NK-92 (cell line): ENCODE data around the gene ROBO1.
"Not testable (repeated sequence)": the region's sequence is repeated elsewhere in the genome, so short reads cannot be mapped to it uniquely, and the experiment has no call there.

ENCODE experiments used
- DNase-seq: peaks from one replicate; lab custom pipeline; 2025; ENCODE audit not compliant: unreplicated experiment; lab: John Stamatoyannopoulos, UW

ROBO1 gene

DNA sequence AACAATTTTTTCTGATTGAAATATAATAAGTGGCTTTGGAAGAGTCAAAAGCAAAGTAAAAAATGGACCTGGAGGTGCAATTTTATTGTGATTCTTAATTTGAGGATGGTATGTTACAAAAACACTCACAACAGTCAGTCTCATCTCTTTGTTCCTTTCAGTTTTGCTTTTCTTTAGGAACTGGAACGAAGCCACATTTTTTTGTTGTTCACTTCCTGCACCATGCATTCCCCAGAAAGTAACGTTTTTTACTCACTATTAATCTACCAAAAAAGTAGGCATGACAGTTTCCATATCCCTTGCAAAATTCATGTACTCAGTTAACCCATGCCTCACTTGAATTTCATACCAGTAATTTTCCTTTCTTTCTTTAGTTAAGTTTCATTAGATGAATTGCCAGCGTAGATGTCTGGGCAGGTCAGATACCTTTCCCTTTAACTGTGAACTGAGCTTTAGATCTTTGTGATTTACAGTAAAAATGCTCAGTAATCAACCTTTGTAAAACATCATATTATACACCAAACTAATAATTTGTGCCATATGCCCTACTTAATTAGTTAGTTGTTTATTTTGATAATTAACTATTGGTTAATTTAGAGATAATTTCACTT, 384.3 kb downstream of the ROBO1 start:
- no peak for DNase-seq

DNA sequence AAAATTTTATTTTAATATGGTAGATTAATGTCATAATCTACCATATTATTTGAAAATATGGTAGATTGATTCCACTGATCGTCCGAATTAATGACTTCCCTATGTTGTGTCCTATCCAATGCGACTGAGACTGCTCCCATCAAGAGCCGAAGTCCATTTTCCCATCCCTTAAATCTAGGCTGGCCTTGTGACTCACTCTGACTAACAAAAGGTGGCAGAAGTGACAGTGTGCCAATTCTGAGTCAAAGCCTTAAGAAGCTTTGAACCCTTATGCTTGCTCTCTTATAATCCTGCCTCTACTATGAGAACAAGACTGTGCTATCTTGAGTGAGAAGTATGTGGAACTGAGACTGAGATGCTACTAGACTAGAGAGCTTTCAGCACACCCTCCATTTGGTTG, 387.2 kb downstream of the ROBO1 start:
- no peak for DNase-seq

DNA sequence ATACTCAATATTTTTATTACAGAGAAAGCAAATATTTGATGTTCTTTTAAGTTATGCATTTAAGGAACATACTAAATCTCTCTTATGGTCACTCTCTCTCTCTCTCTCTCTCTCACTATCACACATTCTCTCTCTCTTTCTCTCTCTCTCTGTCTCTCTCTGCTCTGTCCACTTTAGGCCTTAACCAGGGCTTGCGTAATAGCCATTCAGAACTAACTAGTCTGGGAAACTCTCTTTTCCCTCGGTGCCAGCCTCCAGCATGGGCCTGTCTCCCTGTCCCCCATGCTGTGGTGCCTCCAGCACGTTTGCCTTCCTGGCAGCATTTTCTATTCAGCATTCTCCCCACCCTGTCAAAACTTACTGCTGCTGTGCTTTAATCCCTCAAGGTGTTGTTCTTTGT, 389.7 kb downstream of the ROBO1 start:
- DNase-seq, result no peak

DNA sequence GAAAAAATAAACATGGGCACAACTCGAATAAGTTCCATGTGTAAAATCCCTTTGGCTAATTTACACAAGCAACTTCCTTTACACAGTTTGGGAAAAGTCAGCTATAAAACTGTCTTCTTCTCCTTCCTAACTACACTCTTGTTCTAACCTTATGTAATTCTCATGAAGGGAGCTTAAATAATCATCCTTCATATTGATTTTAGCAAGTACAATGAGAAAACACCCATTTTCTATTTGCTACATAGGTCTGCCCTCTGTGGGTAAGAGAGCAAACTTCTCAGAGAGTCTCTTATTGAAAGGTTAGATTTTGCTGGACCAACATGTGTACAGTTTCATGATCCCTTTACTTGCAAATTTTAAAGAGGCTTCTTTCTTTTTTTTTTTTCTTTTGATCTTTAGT, 398.5 kb downstream of the ROBO1 start:
- DNase-seq, result no peak

DNA sequence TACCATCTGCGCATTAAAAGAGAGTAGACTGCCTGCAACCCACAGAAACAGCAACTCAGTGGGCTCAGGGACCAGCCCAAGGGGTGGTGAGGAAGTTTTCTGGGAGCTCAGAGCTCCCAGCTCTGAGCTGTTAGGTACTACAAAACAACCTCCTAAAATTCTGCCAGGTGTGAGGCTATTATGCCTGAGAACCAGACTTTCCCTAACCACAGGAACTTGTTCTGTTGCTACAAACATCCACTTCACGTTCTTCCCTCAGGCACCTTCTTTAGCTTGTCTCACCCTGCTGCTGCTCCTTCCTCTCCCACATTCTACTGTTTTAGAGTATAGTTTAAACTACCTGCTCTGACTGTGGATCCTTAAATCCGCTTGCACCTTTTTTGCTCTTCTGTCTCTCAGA, 399.4 kb downstream of the ROBO1 start:
- no peak for DNase-seq

DNA sequence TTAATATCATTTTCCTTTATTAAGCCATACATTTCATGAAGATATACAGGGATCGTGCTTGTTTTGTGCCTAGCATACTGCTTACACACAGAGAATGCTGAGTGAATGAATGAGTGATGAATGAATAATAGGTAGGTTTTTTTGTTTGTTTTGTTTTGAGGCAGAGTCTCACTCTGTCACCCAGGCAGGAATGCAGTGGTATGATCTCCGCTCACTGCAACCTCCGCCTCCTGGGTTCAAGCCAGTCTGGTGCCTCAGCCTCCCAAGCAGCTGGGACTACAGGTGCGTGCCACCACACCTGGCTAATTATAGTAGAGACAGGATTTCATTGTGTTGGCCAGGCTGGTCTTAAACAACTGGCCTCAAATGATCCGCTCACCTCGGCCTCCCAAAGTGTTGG, 400.0 kb downstream of the ROBO1 start:
- DNase-seq, result no peak

DNA sequence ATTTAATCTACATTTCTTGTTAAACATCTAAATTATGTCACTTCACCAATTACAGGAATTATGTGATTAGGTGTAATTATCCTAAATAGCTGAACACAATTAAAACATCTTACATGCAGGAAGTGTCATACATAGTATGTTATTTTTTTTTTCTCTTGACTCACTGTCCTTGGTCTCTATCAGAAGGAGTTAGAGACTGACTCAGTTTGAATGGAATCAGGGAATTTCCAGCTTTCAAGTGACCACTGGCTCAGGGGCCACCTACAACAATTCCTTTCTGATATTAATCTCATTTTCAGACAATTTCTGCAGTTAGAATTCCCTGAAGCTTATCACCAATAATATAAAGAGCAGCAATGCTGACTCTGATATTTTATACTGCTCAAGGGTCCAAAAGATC, 400.7 kb downstream of the ROBO1 start:
- no peak for DNase-seq

DNA sequence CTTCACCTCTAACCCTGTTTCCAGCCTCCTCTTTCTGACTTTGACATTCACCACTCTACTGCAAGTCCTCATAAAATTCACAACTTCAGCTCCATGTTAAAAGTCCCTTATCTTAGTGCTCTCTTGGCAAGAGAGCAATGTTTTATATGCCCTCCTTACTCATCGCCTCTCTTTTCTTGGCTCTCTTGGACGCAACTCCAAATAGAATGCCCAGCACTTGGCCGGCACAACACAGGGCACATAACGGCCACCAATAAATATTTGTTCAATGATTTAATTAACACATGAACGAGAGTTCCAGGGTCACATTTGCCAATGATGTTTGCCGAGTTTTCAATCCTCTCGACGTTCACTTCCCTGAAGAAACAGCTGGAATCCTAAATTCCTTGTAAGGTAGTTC, 401.4 kb downstream of the ROBO1 start:
- DNase-seq, result no peak

DNA sequence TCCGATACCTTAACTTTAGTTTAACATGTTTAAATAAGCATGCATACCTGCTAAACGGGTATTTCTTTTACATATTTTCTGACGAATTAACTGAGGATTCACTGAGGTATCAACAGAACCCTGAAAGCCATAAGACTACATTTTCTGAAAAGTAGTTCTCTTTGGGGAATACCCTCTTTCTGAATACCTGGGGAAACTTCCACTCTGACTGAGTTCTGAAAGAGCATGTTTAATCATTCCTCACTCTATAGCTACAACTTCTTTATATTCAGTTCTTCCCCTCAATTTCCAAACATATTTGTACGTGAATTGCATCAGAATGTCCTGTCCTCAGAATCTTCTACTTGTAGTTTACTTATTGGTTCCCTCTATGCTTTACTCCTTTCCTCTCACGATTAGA, 403.0 kb downstream of the ROBO1 start:
- DNase-seq, result no peak

DNA sequence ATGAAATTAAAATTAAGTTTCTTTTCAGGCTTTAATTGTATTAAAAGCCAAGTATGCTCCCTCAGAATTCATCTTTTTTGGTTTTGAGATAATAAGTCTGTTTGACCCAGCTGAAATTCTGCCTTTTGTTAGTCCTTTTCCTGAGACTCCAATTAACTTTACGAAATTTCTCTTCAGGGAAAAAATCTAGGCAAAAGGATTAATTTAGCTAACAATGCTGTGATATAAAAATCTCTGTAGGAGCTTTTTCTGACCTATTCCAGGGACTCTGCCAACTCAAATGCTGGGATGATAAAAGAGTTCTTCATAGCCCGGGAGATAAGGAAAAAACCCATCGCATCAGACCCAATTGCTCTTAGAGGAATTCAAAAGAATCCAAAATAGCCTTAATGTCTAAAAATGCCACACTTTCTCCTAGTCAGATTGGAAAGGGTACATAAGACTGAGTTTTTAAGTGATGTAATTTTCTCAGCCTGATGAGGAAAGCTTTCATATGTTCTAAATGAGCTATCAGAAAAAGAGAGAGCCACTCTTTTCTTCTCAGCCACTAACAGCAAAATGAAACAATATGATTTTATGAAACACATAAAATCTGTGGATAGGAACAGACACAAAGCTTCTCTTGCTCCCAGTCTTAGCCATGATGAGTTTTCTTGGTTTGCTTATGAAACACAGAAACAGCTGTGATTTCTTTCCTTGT, 405.1 kb downstream of the ROBO1 start:
- DNase-seq, result no peak

DNA sequence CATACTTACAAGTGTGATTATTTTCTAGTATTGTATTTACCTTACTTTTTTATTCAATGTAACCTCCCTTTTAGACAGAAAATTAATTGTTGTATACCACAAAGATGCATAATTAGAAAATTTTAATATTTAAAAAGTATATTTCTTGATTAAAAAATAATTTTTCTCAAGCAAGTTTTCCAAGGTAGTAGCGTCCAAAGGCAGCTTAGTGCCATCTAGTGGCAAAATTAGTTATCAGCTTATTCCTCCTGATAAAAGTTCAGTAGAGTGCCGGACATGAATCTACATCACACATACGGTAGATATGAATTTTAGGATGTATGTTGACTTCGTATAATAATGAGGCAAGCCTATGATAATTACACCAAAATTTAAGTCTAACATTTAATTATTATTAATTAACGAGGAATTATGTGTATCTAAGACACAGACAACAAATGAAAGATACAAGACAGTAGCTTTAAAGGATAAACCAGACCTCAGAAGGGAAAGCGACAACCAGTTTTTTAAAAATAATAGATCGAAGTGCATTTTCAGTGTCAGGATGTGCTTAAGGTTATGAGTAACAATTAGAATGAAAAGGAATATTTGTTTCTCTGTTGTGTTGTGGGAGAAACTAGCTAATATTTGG, 405.9 kb downstream of the ROBO1 start:
- DNase-seq, result no peak

DNA sequence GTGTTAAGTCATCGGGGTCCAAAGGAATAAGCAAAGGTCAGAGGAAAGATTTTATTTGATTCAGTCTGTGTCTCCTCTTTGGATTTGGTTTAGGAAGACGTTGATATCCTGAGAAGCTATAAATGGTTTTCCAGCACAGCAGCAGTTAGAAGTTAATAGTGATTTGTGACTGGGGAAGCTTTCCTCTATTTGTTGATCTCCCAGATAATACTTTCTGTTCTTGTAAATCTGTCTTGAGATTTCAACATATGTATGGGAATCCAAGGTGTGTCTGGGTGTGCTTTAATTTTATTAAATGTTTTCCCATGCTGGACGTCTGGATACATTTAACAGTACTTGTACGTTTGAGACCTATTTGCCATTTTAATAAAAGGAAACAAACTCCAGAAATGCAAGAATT, 409.5 kb downstream of the ROBO1 start:
- no peak for DNase-seq

DNA sequence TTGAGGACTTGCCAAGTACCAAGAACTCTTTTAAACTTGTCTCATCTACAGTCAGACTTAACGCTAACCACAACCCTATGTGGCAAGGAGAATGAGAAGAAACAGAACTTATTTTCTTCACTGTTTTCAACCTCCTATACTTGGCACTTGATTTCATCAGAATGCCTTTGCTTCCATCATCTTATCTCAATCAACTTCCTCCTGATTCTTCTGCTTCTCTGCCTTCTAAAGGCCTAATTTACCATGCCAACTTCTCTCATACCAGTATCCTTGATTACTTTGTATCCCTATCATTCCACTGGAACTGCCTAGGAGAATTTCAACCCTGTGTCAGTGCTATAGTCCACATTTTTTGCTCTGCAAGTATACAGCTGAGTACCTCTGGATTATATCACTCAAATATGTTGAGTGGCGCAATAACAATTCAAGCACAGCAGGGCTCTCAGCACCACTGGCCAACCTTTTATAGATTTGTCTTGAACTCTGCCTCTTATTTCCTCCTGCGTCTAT, 413.6 kb downstream of the ROBO1 start:
- no peak for DNase-seq

DNA sequence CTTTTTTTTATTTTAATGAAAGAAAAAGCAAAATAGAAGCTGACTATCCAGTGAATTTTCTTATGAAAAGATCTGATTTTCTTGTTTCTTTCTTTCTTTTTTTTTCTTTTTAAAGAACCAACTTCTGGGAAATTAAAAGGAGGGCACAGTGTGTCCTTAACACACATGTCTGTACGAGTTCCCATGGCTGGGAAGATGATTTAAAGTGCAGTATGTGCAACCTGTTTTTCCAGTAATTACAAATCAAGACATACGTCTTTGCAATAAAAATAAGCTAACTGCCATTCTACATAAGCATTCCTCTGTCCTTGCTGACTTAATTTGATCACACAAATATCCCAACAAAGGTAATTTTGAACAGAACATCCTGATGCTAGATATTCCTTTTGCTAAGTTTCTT, 416.1 kb downstream of the ROBO1 start:
- no peak for DNase-seq

DNA sequence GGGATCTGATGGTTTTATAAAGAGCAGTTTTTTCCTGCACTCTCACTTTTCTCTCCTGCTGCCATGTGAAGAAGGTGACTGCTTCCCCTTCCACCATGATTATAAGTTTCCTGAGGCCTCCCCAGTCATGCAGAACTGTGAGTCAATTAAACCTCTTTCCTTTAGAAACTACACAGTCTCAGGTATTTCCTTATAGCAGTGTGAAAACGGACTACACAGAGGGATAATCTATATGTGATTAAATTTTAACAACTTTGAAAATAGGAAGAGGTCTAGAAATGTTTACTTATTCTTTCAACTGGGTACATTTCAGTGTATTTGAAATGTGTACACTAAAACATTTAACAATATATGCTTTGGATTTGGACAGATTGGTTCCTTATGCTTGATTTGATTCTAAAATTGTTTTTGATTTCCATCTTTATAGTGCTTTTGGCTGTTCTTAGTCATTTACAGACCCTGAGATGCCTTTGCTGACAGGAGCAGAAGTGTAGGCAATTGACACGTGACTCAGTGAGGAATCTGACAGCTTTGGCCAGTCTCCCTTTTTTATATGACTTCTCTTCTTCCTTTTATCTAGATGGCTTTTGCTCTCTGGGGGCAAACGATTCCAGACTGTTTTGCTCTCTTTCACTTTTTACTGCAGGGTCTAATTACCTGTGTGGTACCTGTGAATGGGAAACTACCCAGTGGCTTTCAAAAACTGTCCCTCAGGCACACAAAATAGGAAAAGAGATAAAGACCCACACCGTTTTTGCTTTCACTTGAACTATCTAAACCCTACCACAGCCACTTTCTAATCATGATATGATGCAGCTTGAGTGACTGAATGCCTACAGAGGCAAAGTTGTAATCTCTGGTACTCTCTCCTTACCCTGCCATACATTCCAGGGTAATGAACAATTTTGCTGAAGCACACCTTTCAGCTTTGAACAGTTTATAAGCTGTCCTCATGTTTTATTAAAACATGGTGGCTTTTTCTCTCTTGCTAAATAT, 422.6 kb downstream of the ROBO1 start:
- DNase-seq, result no peak

DNA sequence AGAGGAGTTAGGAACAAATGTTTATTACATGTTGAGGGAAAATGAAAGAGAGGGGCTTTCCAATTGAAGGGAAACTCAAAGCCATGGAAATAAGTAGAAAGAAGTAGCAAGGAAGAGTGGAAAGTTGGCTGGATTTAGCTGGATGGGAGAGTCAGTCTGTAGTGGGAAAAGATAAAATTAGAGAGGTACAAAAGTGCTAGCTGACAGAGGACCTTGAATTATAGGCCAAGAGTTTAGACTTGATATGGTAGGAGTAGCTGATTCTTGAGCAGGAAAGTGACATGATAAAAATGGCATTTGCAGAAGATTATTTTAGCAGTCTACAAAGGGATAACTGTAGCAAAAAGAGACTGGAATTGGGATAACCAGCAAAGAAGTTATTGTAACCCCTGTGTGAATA, 425.8 kb downstream of the ROBO1 start:
- DNase-seq, result no peak

DNA sequence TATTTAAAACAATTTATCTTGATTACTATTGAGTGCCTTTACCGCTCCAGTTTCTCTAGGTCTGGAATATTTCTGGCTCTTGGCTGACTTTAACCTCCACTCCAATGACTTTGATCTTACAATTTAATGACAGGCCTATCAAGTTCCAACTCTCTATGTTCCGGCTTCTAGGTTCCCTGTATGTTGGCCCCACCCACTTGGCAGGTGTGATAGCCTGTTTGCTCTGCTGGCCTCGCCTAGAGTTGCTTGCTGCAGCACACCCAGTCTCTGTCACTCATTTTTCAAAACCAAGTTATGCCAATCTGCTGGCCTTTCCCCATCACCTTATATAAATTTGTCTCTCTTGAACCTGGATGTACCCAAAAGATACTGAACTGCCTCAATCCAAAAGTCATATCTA, 428.0 kb downstream of the ROBO1 start:
- DNase-seq, result no peak

DNA sequence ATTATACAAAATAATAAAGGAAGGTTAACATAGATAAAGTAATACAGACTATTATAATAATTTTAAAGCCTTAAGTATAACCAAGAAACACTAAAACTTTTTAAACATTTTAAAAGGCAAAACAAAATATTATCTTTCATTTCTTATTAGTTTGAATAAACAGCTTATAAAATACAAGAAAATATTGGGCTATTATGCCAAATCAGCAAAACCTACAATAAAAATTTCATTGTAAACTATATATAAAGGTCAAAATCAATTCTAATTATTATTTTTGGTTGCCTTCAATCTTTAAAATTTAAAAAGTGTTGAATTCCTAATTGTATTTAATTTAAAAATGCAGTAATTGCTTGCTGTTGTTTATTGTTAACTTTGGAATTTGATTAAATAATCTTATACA, 430.0 kb downstream of the ROBO1 start:
- DNase-seq, result no peak

DNA sequence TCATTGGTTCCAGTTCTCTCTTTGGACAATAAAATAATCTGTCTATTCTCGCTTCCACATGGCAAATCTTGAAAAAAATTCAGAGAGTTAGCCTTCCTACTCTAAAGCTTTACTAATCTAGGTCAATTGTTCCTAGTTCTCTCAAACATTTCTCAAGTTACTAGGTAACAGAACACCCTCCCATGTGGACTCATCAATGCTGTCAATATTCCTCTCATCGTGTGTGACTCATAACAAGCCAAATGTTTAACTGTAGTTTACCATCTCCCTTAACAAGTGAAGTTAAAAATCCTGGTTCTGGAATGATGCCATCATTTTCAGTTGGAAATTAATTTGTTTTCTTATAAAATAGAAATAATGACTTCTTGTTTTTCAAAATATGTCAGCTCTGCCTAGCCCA, 438.6 kb downstream of the ROBO1 start:
- DNase-seq, result no peak

DNA sequence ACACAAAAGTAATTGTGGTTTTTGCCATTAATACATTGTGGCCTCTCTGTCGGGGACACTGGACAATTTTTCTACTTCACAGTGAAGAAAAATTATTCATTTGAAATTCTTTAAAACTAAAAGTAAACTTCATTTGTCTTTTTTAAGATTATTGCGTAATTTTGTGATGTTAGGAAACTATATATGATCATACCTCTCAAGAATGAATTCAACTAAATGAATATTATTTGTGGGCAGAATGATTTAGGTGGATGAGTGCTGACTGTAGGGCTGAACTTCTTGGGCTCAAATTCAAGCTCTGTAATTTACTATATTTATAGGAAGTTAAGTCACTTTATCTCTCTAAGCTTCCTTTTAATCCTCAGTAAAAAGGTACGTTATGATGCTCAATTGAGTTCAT, 441.2 kb downstream of the ROBO1 start:
- no peak for DNase-seq

DNA sequence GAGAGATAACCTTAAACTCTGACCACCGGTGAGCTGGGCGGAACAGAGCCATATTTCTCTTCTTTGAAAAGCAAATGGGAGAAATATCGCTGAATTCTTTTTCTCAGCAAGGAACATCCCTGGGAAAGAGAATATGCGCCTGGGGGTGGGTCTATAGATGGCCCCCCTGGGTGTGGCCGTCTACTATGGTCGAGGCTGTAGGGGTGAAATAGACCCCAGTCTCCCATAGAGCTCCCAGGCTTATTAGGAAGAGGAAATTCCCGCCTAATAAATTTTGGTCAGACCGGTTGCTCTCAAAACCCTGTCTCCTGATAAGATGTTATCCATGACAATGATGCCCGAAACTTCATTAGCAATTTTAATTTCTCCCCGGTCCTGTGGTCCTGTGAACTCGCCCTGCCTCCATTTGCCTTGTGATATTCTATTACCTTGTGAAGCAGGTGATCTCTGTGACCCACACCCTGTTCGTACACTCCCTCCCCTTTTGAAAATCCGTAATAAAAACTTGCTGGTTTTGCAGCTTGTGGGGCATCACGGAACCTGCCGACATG, 441.9 kb downstream of the ROBO1 start:
- DNase-seq, result not testable (repeated sequence)
